Thoracic aorta (tissue), 2 donors: ENCODE data around the gene TAF8. TPM values are rescaled to one million over a fixed set of nuclear protein-coding genes. Genes with fewer than 3 reads are reported as not detected.

Source experiments
- ATAC-seq: fragments of 150-250 bp; one replicate; pipeline ENCODE4 v1.8.0; 2017; ENCODE audit warnings: low read depth; ENCODE audit not compliant: insufficient number of reproducible peaks, low FRiP score
- DNase-seq: peaks from one replicate; pipeline ENCODE4 v3.0.0-alpha.2; 2020; ENCODE audit warnings: low spot score
- H3K27ac ChIP-seq, 2 donors: fragments of 200-600 bp; sonication (generic); 1 replicate in 1 of 2; 2 replicates in 1 of 2; pipeline ENCODE4 v1.5.1; 2016; ENCODE audit warnings: mild to moderate bottlenecking in 2 of 2, moderate library complexity in 2 of 2
- H3K27me3 ChIP-seq: fragments of 200-600 bp; sonication (generic); replicated peaks from 2 replicates; pipeline ENCODE4 v1.6.0; 2016; ENCODE audit warnings: mild to moderate bottlenecking; ENCODE audit not compliant: insufficient read depth
- H3K36me3 ChIP-seq: fragments of 200-600 bp; sonication (generic); one replicate; pipeline ENCODE4 v1.5.1; 2016
- H3K4me1 ChIP-seq, 2 donors: fragments of 200-600 bp; sonication (generic); 1 replicate in 1 of 2; 2 replicates in 1 of 2; pipeline versions ENCODE4 v1.5.1 to v1.6.0; 2016; ENCODE audit warnings: low read depth in 2 of 2, mild to moderate bottlenecking in 1 of 2; ENCODE audit not compliant: control insufficient read depth in 1 of 2
- H3K4me3 ChIP-seq: fragments of 200-600 bp; sonication (generic); 2 replicates; pipeline ENCODE4 v1.5.1; 2016; ENCODE audit warnings: mild to moderate bottlenecking
- H3K9me3 ChIP-seq: fragments of 200-600 bp; sonication (generic); 2 replicates; pipeline ENCODE4 v1.5.1; 2016
- total RNA-seq, 2 donors: library from RNA; depleted of rRNA; stranded (reverse); fragments of >200 nt; gene quantifications; one replicate each; pipeline versions ENCODE4 v1.1.0 to v1.2.3, GENCODE V29; 2016
- TF ChIP-seq, protein P1 (sequence below): fragments of 200-600 bp; sonication (generic); IDR thresholded peaks from one replicate; pipeline ENCODE4 v1.5.1; 2019; ENCODE audit warnings: antibody characterized with exemption

The TAF8 gene
- total RNA-seq, 2 donors from 2014 or later = 24.5 to 40.8 TPM

DNA sequence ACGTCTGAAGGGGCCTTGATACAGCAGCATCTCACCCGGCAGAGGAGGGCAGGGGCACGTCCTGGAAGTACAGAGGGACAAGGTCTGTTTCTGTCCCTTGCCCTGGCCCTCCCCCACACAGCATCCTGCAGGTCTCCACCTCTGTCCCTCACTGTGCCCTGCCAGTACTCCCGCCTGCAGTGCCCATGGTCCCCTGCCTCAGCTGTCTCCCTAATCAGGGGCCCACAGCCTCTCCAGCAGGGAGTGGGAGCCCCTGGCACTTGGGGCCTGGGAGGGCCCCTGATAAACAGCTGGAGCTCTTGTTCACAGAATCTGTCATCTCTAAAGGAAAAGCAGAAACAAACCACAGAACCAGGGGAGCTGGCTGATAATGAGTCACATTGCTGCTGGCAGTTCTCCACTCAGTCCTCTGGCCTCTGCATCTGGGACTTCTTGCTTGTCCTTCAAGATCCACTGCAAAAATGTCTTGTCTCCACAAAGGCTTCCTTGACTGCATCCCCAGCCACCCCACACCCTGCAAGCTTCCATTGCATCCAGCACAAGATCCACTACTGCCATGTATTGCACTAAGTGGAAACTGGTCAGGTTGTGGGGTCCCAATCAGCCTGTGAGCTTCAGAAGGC is 33.2 kb upstream of the TAF8 start:
- TF ChIP-seq, protein P1, sequence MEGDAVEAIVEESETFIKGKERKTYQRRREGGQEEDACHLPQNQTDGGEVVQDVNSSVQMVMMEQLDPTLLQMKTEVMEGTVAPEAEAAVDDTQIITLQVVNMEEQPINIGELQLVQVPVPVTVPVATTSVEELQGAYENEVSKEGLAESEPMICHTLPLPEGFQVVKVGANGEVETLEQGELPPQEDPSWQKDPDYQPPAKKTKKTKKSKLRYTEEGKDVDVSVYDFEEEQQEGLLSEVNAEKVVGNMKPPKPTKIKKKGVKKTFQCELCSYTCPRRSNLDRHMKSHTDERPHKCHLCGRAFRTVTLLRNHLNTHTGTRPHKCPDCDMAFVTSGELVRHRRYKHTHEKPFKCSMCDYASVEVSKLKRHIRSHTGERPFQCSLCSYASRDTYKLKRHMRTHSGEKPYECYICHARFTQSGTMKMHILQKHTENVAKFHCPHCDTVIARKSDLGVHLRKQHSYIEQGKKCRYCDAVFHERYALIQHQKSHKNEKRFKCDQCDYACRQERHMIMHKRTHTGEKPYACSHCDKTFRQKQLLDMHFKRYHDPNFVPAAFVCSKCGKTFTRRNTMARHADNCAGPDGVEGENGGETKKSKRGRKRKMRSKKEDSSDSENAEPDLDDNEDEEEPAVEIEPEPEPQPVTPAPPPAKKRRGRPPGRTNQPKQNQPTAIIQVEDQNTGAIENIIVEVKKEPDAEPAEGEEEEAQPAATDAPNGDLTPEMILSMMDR = no peak
- Histone ChIP-seq H3K4me3 (no peak overlapping the region), H3K27ac (no peak overlapping the region), H3K36me3 (no peaks in the 10 kb centered on the region), H3K4me1 (peaks cover 0 to 9% of the 10 kb centered on the region in 2 donors), H3K27me3 (no peaks in the 10 kb centered on the region), H3K9me3 (no peaks in the 10 kb centered on the region)
- ATAC-seq (no peak), DNase-seq (no peak)

DNA sequence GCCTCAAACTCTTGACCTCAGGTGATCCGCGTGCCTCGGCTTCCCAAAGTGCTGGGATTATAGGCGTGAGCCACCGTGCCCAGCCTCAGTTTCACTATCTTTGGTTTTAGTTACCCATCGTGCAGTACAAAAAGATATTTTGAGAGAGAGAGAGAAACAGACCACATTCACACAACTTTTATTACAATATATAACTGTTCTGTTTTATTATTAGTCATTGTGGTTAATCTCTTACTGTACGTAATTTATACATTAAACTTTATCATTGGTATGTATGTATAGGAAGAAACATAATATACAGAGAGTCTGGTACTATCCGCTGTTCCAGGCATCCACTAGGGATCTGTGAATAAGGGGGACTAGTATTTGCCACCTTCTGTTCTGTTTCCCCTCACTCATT is 29.4 kb upstream of the TAF8 start:
- no peak overlapping the region for H3K27ac ChIP-seq
- no peaks in the 10 kb centered on the region for H3K36me3 ChIP-seq
- ATAC-seq (no peak), DNase-seq (no peak)
- H3K9me3 ChIP-seq = no peaks in the 10 kb centered on the region
- H3K4me3 ChIP-seq = no peak overlapping the region
- TF ChIP-seq, protein P1 = no peak
- H3K4me1 ChIP-seq = peaks cover 0 to 14% of the 10 kb centered on the region in 2 donors
- H3K27me3 ChIP-seq = no peaks in the 10 kb centered on the region

DNA sequence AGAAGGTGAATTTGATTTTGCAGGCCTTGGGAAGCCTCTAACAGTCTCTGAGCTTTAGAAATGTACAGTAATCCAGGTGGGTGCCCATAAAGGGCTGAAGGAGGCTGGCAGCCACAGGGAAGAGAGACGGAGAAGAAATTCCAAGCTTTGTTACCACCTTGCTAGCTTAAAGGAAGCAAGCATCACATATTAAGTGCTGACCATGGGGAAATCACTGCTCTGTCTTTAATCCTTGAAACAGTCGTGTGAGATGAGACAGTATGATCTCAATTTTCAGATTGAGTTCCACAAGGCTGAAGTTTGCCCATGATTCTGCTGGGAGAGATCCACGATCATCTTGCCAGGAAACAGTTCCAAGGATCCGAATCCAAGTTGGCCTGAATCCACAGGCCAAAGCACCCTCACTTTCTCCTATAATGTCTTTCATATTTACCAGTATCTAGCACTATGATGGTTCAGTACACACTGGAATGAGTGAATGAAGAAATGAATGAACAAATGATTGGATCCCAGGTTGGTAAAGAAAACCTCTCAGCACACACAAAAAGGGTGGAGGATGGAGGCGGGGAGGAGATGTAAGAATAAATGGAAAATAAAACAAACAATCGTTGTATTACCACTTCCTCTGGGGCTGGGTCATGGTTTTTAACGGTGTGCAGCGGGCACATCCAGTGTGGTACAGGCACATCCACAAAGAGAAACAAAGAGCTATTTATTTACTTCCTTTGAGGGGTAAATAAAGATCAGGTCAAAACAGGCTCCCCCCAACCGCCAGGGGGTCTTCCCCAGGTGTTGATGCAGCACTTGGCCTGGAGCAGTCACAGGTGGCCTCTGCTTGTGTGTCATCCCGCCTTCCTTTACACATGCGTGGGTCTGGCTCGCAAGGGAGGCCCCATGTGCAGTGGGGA is 28.2 kb upstream of the TAF8 start:
- Histone ChIP-seq H3K36me3 (no peaks in the 10 kb centered on the region), H3K27ac (no peak overlapping the region), H3K27me3 (no peaks in the 10 kb centered on the region), H3K9me3 (no peaks in the 10 kb centered on the region), H3K4me1 (peaks cover 0 to 14% of the 10 kb centered on the region in 2 donors), H3K4me3 (no peak overlapping the region)
- ATAC-seq = no peak
- TF ChIP-seq, protein P1 = no peak
- no peak for DNase-seq

DNA sequence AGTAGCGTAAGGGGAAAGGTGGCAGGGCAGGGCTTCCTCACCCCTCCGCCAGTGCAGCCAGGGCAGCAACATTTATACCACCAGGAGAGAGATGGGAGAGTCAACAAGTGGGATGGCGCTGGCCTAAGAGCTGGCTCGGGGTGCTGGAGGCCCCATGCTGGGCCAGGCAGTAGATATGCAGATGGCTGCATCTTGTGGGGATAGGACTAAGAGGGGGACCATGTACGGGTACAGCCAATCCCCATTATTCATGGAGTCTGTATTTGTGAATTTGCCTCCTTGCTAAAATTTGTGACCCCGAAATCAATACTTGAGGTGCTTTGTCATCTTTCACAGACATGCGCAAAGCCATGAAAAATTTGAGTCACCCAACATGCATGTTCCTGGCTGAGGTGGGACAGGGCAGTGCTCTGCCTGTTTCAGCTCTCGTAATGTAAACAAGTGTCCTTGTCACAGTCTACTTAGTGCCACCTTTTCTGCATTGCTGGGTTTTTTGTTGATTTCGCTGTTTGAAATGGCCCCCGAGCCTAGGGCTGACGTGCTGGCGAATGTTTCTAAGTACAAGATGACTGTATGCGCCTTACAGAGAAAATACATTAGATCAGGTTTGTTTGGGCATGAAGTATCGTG is 27.5 kb upstream of the TAF8 start:
- no peak overlapping the region for H3K27ac ChIP-seq

More for the DNA sequence above, 27.5 kb upstream of the TAF8 start:
- Histone ChIP-seq H3K4me3 (no peak overlapping the region), H3K36me3 (no peaks in the 10 kb centered on the region), H3K9me3 (no peaks in the 10 kb centered on the region), H3K4me1 (peaks cover 0 to 14% of the 10 kb centered on the region in 2 donors), H3K27me3 (no peaks in the 10 kb centered on the region)
- DNase-seq (no peak), ATAC-seq (no peak)
- TF ChIP-seq, protein P1 = no peak
